Measurements from ENCODE around the gene DHRSX.

DNA sequence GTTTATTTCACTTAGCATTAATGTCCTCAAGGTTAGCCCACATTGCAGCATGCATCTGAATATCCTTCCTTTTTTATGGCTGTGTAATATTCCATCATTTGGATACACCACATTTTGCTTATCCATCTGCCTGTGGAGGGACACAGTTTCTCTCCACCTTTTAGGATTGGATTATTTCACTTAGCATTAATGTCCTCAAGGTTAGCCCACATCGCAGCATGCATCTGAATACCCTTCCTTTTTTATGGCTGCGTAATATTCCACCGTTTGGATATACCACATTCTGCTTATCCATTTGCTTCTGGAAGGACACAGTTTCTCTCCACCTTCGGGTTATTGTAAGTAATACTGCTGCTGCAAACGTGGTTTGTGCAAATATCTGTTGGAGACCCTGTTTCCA, 110.0 kb downstream of the DHRSX start:
- TF ChIP-seq, protein P1, sequence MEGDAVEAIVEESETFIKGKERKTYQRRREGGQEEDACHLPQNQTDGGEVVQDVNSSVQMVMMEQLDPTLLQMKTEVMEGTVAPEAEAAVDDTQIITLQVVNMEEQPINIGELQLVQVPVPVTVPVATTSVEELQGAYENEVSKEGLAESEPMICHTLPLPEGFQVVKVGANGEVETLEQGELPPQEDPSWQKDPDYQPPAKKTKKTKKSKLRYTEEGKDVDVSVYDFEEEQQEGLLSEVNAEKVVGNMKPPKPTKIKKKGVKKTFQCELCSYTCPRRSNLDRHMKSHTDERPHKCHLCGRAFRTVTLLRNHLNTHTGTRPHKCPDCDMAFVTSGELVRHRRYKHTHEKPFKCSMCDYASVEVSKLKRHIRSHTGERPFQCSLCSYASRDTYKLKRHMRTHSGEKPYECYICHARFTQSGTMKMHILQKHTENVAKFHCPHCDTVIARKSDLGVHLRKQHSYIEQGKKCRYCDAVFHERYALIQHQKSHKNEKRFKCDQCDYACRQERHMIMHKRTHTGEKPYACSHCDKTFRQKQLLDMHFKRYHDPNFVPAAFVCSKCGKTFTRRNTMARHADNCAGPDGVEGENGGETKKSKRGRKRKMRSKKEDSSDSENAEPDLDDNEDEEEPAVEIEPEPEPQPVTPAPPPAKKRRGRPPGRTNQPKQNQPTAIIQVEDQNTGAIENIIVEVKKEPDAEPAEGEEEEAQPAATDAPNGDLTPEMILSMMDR (IDR thresholded peaks at IDR 0.05), result no peak
- no peak for TF ChIP-seq POLR2A (IDR thresholded peaks at IDR 0.05)

Measured in adrenal gland (tissue), 5 donors.